SIG-M5 (cell line): ENCODE data around the gene LRCH2.
"Not testable (repeated sequence)": the region's sequence is repeated elsewhere in the genome, so short reads cannot be mapped to it uniquely, and the experiment has no call there.

ENCODE experiments used
- DNase-seq: peaks from one replicate; lab custom pipeline; 2025; lab: John Stamatoyannopoulos, UW

LRCH2 gene

GRCh38 chrX:115233497-115234455, at the start of gene LRCH2:
TSS of gene LRCH2 (minus strand) at chrX:115234096. CDS start at chrX:115234041, 55 bp downstream.
- no peak for DNase-seq

- DNase-seq = no peak
Observed at GRCh38 chrX:115269051-115269683, 35.3 kb upstream of the LRCH2 start.

- no peak for DNase-seq
Observed at GRCh38 chrX:115268421-115268820, 34.5 kb upstream of the LRCH2 start.

- no peak for DNase-seq
Observed at GRCh38 chrX:115266300-115266699, 32.4 kb upstream of the LRCH2 start.

- no peak for DNase-seq
Observed at GRCh38 chrX:115264009-115264408, 30.1 kb upstream of the LRCH2 start.

- no peak for DNase-seq
Observed at GRCh38 chrX:115261148-115261547, 27.3 kb upstream of the LRCH2 start.

GRCh38 chrX:115260330-115260729, 26.4 kb upstream of the LRCH2 start:
- no peak for DNase-seq

- DNase-seq = no peak
Observed at GRCh38 chrX:115259238-115259875, 25.5 kb upstream of the LRCH2 start.

GRCh38 chrX:115257711-115258110, 23.8 kb upstream of the LRCH2 start:
- DNase-seq = no peak

GRCh38 chrX:115255003-115255402, 21.1 kb upstream of the LRCH2 start:
- no peak for DNase-seq

GRCh38 chrX:115251458-115252233, 17.8 kb upstream of the LRCH2 start:
- no peak for DNase-seq

GRCh38 chrX:115237056-115237455, 3.2 kb upstream of the LRCH2 start:
- no peak for DNase-seq

GRCh38 chrX:115236560-115236959, 2.7 kb upstream of the LRCH2 start:
- no peak for DNase-seq

GRCh38 chrX:115234461-115234860, 565 bp upstream of the LRCH2 start:
- DNase-seq = no peak

GRCh38 chrX:115232933-115233496, 881 bp downstream of the LRCH2 start:
- no peak for DNase-seq

GRCh38 chrX:115229337-115230003, 4.4 kb downstream of the LRCH2 start:
- no peak for DNase-seq

- no peak for DNase-seq
Observed at GRCh38 chrX:115226929-115227328, 7.0 kb downstream of the LRCH2 start.

GRCh38 chrX:115217346-115217745, 16.6 kb downstream of the LRCH2 start:
- not testable (repeated sequence) for DNase-seq

- DNase-seq = no peak
Observed at GRCh38 chrX:115214605-115215004, 19.3 kb downstream of the LRCH2 start.

- DNase-seq = no peak
Observed at GRCh38 chrX:115214151-115214550, 19.7 kb downstream of the LRCH2 start.

GRCh38 chrX:115209547-115209946, 24.3 kb downstream of the LRCH2 start:
- DNase-seq = not testable (repeated sequence)
